Loucy (cell line): ENCODE results near the gene TDRD7.

Source experiments
- CTCF ChIP-seq: fragments of 200-600 bp; sonication (generic); conservative IDR thresholded peaks from 2 replicates; pipeline ENCODE4 v1.5.1; 2014; ENCODE audit warnings: mild to moderate bottlenecking, antibody characterized with exemption, low read length
- EZH2phosphoT487 ChIP-seq: fragments of 200-600 bp; IDR thresholded peaks from 2 replicates; pipeline ENCODE4 v1.6.1; 2018; ENCODE audit warnings: antibody characterized with exemption, mild to moderate bottlenecking, moderate library complexity, borderline replicate concordance

GRCh38 chr9:97382099-97382718 is 29.7 kb upstream of the TDRD7 start:
- TF ChIP-seq CTCF (no peak), EZH2phosphoT487 (no peak)
